Small intestine (tissue), 7 donors: ENCODE data around the gene VIPR1. TPM values are rescaled to one million over a fixed set of nuclear protein-coding genes. Genes with fewer than 3 reads are reported as not detected.

Source experiments
- DNase-seq, 2 donors: peaks; one replicate each; pipeline versions ENCODE4 v3.0.0 to v3.0.0-alpha.2; 2013
- FAIRE-seq: peaks from 2 replicates; lab custom pipeline; 2012; peaks lifted over from hg19 to GRCh38; lab: Jason Lieb, UNC
- H3K27ac ChIP-seq, 3 donors: one replicate each; pipeline ENCODE4 v1.5.1; 2013; ENCODE audit warnings: low read length in 2 of 3, mild to moderate bottlenecking in 2 of 3, control low read depth in 1 of 3, inconsistent platforms in 1 of 3, low read depth in 1 of 3, moderate library complexity in 1 of 3
- H3K27me3 ChIP-seq, 3 donors: one replicate each; pipeline ENCODE4 v1.6.1; 2013; ENCODE audit warnings: low read length in 3 of 3, inconsistent platforms in 1 of 3; ENCODE audit not compliant: control insufficient read depth in 3 of 3, insufficient read depth in 3 of 3
- H3K36me3 ChIP-seq, 3 donors: one replicate each; pipeline ENCODE4 v1.6.1; 2013; ENCODE audit warnings: low read length in 3 of 3, inconsistent platforms in 1 of 3, low read depth in 1 of 3, mild to moderate bottlenecking in 1 of 3, moderate library complexity in 1 of 3; ENCODE audit not compliant: control insufficient read depth in 3 of 3, insufficient read depth in 2 of 3
- H3K4me1 ChIP-seq, 3 donors: one replicate each; pipeline ENCODE4 v1.6.1; 2013; ENCODE audit warnings: low read length in 2 of 3, inconsistent platforms in 1 of 3, low read depth in 1 of 3, mild to moderate bottlenecking in 1 of 3, moderate library complexity in 1 of 3; ENCODE audit not compliant: control insufficient read depth in 3 of 3, insufficient read depth in 2 of 3
- H3K4me3 ChIP-seq, 3 donors: one replicate each; pipeline ENCODE4 v1.5.1; 2013; ENCODE audit warnings: low read length in 3 of 3, control low read depth in 1 of 3, inconsistent platforms in 1 of 3, low read depth in 1 of 3, mild to moderate bottlenecking in 1 of 3, moderate library complexity in 1 of 3
- H3K9me3 ChIP-seq, 2 donors: one replicate each; pipeline ENCODE4 v1.6.1; 2013; ENCODE audit warnings: low read depth in 1 of 2, low read length in 1 of 2; ENCODE audit not compliant: control insufficient read depth in 2 of 2, insufficient read depth in 1 of 2
- WGBS, 3 donors: extraction: QIAGEN DNeasy Blood & Tissue Kit; methylation state at CpG; one replicate each; pipeline ENCODE4 v1.1.7; 2013; 5-methylcytosine and 5-hydroxymethylcytosine counted together
- polyA plus RNA-seq, 4 donors: library from polyadenylated mRNA; stranded (reverse) in 3 of 4; unstranded in 1 of 4; fragments of 200-250 nt in 3 of 4; fragments of 120-200 nt in 1 of 4; gene quantifications; one replicate each; pipeline versions ENCODE4 v1.2.1 to v1.2.3, GENCODE V29; 2013
- donor health status: healthy with polysubstance abuse.
- donor health status: control.
- donor health status: control.
- donor health status: Bipolar disorder and iron deficiency.
- donor health status: healthy.

VIPR1 gene
- polyA plus RNA-seq, 4 donors = 32.1 to 114 (median 75.8) TPM

DNA sequence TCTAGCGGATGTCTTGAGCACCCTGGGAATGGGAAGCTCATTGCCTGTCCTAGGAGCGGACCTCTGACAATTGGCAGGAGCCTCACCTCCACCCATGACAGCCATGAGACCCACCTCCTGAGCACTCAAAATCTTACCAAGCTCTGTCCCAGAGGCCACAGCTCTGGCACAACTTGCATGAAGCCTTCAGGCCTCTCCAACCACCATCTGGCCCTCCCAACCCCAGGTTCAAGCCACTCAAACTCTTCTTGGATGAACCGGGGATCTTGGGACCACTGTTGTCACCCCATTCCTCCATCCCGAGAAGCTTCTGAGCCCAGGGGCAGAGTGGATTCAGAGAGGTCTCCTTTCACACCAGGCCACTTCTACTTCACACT is 1.5 kb downstream of the VIPR1 start:
- Histone ChIP-seq H3K36me3 (peaks cover 0 to 23% (median 0%) of the 10 kb centered on the region in 3 donors), H3K9me3 (no peaks in the 10 kb centered on the region), H3K4me3 (peak overlapping the region in 2 of 3 donors; percentile 56 to 90), H3K27ac (peak overlapping the region; percentile 79 to 94 (median 93)), H3K27me3 (peaks cover 0 to 21% (median 2%) of the 10 kb centered on the region in 3 donors), H3K4me1 (peaks cover 0 to 65% (median 10%) of the 10 kb centered on the region in 3 donors)
- no peak for FAIRE-seq
- peak in 1 of 2 donors; percentile 39 for DNase-seq
- WGBS, 3 donors = 55 to 68% (median 56%) methylated on average over 4 of the region's 4 CpGs

DNA sequence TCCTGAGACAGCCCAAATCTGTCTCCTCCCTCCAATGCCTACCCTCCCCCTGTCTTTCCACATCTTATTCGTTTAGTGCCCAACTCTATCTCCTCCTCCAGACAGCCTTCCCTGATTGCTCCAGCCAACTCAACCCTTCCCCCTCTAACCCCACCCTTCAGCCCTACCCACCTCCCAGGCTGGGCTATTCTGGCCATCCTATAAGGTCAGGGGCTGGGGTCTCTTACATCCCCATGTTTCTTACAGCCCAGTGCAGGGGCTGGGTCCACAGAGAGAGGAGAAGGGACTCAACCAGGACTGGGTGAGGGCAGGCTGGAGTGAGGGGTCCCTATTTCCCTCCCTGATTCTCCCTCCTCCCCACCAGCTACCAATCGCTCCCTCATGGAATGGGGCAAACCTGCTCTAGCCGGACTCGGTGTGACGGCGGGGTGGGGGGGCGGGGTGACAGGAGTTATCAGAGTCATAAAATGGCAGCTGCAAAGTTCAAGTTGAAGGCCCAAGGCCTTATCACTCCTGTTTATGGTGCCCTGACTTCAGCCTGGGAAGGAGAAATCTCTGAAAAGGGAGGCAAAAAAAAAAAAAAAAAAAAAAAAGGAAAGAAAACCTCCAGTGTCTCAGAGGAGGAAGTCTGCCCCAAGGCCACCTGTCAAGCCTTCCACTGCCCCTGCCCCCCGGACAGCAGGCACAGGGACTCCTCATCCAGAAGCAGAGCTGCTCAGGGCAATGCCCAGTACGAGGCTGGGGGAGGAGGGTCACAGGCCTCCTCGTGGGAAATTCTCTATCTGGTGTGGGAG is 2.1 kb downstream of the VIPR1 start:
- Histone ChIP-seq H3K27me3 (peaks cover 0 to 21% (median 2%) of the 10 kb centered on the region in 3 donors), H3K9me3 (no peaks in the 10 kb centered on the region), H3K4me3 (peak overlapping the region in 2 of 3 donors; percentile 56 to 90), H3K27ac (peak overlapping the region; percentile 93 to 95 (median 95)), H3K4me1 (peaks cover under 1 to 71% (median 16%) of the 10 kb centered on the region in 3 donors), H3K36me3 (peaks cover 0 to 29% (median 0%) of the 10 kb centered on the region in 3 donors)
- DNase-seq = peak; percentile 84 to 87
- FAIRE-seq = no peak
- WGBS, 3 donors = 15 to 58% (median 40%) methylated on average over 10 of the region's 10 CpGs

DNA sequence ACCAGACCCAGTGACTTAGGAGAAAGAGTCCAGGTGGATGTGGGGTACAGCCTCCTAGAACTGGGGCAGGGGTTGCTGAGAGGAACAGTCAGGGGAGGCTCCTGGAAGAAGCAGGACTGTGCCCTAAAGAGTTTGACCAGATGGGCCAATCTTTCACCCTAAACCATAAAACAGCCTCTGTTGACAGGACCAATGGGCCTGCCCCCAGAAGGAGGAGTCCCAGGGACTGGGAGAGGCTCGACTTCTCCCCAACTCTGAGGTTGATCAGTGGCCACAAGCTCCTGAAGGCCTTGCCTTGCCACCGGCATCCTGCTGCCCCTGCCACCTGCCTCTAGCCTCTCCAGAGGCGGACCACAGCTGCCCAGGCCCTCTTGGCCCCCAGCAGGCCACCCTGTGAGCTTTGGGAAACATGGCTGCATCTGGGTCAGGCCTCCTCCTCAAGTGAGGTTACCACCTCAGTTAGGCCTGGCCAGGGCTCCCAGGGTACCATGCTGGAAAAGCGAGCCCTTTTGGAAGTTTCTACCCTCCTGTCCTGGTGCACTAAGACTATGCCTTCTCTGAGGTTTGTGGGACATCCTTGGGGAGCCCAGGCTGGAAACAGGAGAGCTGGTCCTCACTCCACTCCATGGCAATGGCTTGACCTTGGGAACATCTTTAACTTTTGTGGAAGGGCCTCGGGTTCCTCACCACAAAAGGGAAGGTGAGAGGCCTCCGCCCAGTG is 2.8 kb downstream of the VIPR1 start:
- H3K4me3 ChIP-seq = peak overlapping the region in 2 of 3 donors; percentile 8 to 31
- H3K36me3 ChIP-seq = peaks cover 0 to 33% (median 0%) of the 10 kb centered on the region in 3 donors
- no peak for FAIRE-seq
- DNase-seq = peak; percentile 81 to 92
- WGBS, 3 donors = 40 to 73% (median 53%) methylated on average over 6 of the region's 6 CpGs
- peaks cover 0 to 19% (median 2%) of the 10 kb centered on the region in 3 donors for H3K27me3 ChIP-seq
- peak overlapping the region; percentile 93 to 95 (median 95) for H3K27ac ChIP-seq
- peaks cover 4 to 78% (median 17%) of the 10 kb centered on the region in 3 donors for H3K4me1 ChIP-seq
- H3K9me3 ChIP-seq = no peaks in the 10 kb centered on the region

DNA sequence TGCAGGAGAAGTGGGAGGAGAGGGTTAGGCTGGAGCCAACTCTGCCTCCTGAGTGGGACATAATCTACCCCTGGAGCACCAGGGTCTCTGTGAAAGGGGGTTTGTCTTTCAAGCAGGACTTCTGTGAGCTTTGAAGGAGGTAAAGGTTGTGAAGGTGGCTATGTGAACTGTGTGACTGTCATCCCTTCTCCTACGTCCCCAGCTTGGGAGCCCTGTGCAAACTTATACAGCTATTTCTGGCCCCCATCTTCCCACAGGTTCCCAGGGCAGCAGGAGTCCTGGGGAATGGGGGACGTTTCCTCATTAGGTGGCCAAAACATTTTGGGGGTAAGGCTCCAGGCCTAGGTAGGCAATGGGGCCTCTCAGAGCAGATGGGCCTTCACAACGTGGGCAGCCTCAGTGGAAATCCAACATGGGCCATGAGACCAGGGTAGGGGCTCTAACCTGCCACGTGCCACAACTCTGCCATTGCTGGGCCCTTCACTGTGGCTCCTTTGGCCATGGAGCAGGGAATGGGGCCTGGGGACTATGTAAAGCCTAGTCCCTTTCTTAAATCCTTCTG is 3.5 kb downstream of the VIPR1 start:
- Histone ChIP-seq H3K27me3 (peaks cover 0 to 13% (median 2%) of the 10 kb centered on the region in 3 donors), H3K27ac (peak overlapping the region; percentile 93 to 95 (median 95)), H3K9me3 (no peaks in the 10 kb centered on the region), H3K4me3 (peak overlapping the region in 1 of 3 donors; percentile 31), H3K4me1 (peaks cover 4 to 84% (median 19%) of the 10 kb centered on the region in 3 donors), H3K36me3 (peaks cover 0 to 37% (median 0%) of the 10 kb centered on the region in 3 donors)
- 48 to 77% (median 52%) methylated on average over 4 of the region's 4 CpGs for WGBS, 3 donors
- DNase-seq (no peak), FAIRE-seq (no peak)

DNA sequence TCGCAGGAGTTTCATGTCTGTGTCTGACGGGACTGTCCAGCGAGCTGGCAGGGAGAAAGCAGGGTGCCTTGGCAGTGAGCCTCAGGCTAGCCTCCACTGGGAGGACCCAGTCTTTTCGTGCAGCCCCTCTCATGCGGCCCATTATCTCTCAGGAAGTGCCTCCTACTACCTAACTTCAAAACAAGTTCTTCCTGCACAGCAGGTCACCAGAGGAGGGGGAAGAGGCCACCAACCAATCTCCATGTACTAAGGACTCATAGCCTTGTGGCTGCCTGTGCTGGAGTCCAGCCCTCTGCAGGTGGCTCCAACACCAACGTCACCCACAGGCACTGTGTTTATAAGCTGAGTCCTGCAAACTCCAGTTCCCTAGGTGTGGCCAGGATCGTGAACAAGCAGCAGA is 4.8 kb downstream of the VIPR1 start:
- no peak overlapping the region for H3K4me3 ChIP-seq
- peaks cover 0 to under 1% (median 0%) of the 10 kb centered on the region in 3 donors for H3K27me3 ChIP-seq
- no peaks in the 10 kb centered on the region for H3K9me3 ChIP-seq
- FAIRE-seq = no peak
- H3K4me1 ChIP-seq = peaks cover 4 to 86% (median 22%) of the 10 kb centered on the region in 3 donors
- peak; percentile 87 to 93 for DNase-seq
- WGBS, 3 donors = 8 to 38% (median 21%) methylated on average over 7 of the region's 7 CpGs
- H3K36me3 ChIP-seq = peaks cover 0 to 46% (median 0%) of the 10 kb centered on the region in 3 donors
- H3K27ac ChIP-seq = peak overlapping the region; percentile 78 to 93 (median 93)

DNA sequence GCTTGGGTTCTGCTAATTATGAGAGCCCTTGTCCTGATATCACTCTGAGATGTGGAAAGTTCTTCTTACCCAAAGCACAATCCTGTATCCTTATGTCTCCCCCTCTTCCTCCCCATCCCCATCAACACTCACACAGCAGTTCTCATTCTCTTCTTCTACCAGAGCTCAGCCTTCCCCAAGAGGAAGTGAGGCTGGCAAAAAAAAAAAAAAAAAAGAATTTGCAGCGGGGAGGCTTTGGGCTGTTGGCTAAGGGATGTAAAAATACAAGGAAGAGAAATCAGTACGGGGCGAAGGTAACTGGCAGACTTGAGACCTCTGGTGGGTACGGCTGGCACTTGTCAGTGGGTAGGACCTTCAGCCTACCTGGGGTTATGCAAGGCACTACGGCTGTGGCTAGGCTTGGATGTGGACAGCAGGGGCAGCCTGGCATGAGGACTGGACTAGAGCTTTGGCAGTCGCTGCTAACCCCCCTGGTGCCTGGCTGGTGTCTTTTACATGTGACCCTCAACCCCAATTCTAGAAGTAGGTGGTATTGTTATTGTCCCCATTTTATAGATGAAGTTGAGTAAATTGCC is 5.4 kb downstream of the VIPR1 start:
- WGBS, 3 donors = 15 to 53% (median 22%) methylated on average over 6 of the region's 6 CpGs

DNA sequence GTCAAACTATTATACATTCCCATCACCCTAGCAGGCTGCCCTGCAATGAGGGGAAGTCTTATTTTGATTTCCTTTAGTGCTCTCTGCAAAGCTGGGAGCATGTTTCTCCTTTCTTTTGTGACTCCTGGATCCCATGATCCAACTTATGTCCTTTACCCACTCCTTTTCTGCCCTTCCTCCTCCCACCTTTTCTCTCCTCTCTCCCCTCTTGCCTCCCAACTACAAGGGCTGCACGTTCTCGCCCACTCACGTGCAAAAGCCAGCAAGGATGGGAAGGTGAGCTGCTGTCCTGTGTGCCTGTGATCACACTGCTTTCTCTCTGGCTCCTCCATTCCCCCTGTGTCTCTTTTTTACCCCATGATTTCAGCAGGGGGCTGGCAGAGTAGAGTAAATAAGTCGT is 6.1 kb downstream of the VIPR1 start:
- no peaks in the 10 kb centered on the region for H3K9me3 ChIP-seq
- peaks cover 0 to 59% (median 0%) of the 10 kb centered on the region in 3 donors for H3K36me3 ChIP-seq
- no peak for DNase-seq
- no peak overlapping the region for H3K4me3 ChIP-seq
- H3K27ac ChIP-seq = peak overlapping the region in 2 of 3 donors; percentile 78 to 93
- H3K27me3 ChIP-seq = no peaks in the 10 kb centered on the region
- H3K4me1 ChIP-seq = peaks cover 4 to 96% (median 25%) of the 10 kb centered on the region in 3 donors
- FAIRE-seq = no peak
- WGBS, 3 donors = 40 to 63% (median 52%) methylated on average over 4 of the region's 4 CpGs

More for the DNA sequence above, 5.4 kb downstream of the VIPR1 start:
- DNase-seq = peak in 1 of 2 donors; percentile 74
- Histone ChIP-seq H3K27me3 (no peaks in the 10 kb centered on the region), H3K4me1 (peaks cover 4 to 91% (median 25%) of the 10 kb centered on the region in 3 donors), H3K36me3 (peaks cover 0 to 52% (median 0%) of the 10 kb centered on the region in 3 donors), H3K4me3 (no peak overlapping the region), H3K9me3 (no peaks in the 10 kb centered on the region), H3K27ac (peak overlapping the region; percentile 78 to 93 (median 93))
- no peak for FAIRE-seq
